Astrocyte (in vitro differentiated cells and primary cell): Measurements from ENCODE around the gene TMEM62. TPM values are rescaled to one million over a fixed set of nuclear protein-coding genes. Genes with fewer than 3 reads are reported as not detected.
A peak's percentile ranks its signal among the peaks of the same experiment; 100 is the strongest.
"Not testable (repeated sequence)": the region's sequence is repeated elsewhere in the genome, so short reads cannot be mapped to it uniquely, and the experiment has no call there.

Experiments
- DNase-seq: peaks from one replicate; pipeline ENCODE4 v3.0.0-alpha.2; 2010; ENCODE audit warnings: low read depth
- FAIRE-seq: peaks from 2 replicates; lab custom pipeline; 2011; peaks lifted over from hg19 to GRCh38; lab: Jason Lieb, UNC
- H2AFZ ChIP-seq: 2 replicates; pipeline ENCODE4 v1.6.0; 2012; ENCODE audit warnings: low read depth, low read length, inconsistent platforms
- H3K27ac ChIP-seq: 2 replicates; pipeline ENCODE4 v1.5.1; 2011; ENCODE audit warnings: low read depth, low read length, inconsistent platforms
- H3K27me3 ChIP-seq: 2 replicates; pipeline ENCODE4 v1.6.0; 2011; ENCODE audit warnings: low read length, inconsistent platforms; ENCODE audit not compliant: insufficient read depth
- H3K36me3 ChIP-seq: 2 replicates; pipeline ENCODE4 v1.5.1; 2011; ENCODE audit warnings: low read length, inconsistent platforms; ENCODE audit not compliant: insufficient read depth
- H3K4me1 ChIP-seq: 2 replicates; pipeline ENCODE4 v1.5.1; 2011; ENCODE audit warnings: low read length, inconsistent platforms; ENCODE audit not compliant: insufficient read depth
- H3K4me2 ChIP-seq: 2 replicates; pipeline ENCODE4 v1.6.0; 2012; ENCODE audit warnings: low read length, inconsistent platforms
- H3K4me3 ChIP-seq: 2 replicates; pipeline ENCODE4 v1.5.1; 2011; ENCODE audit warnings: low read depth, mild to moderate bottlenecking, low read length, inconsistent platforms; ENCODE audit not compliant: insufficient read depth
- H3K79me2 ChIP-seq: 2 replicates; pipeline ENCODE4 v1.6.0; 2012; ENCODE audit warnings: mild to moderate bottlenecking, low read length, inconsistent platforms; ENCODE audit not compliant: insufficient read depth
- H3K9ac ChIP-seq: 2 replicates; pipeline ENCODE4 v1.6.0; 2012; ENCODE audit warnings: mild to moderate bottlenecking, low read length, inconsistent platforms
- H3K9me3 ChIP-seq: 2 replicates; pipeline ENCODE4 v1.5.1; 2012; ENCODE audit warnings: low read depth, mild to moderate bottlenecking, low read length, inconsistent platforms; ENCODE audit not compliant: insufficient read depth
- H4K20me1 ChIP-seq: 2 replicates; pipeline ENCODE4 v1.6.0; 2012; ENCODE audit warnings: low read length, inconsistent platforms; ENCODE audit not compliant: insufficient read depth
- H3K27ac Mint-ChIP-seq: one replicate; pipeline ENCODE4 v1.8.0; 2021; ENCODE audit warnings: mild to moderate bottlenecking, mixed read lengths; ENCODE audit not compliant: unreplicated experiment
- H3K27me3 Mint-ChIP-seq: one replicate; pipeline ENCODE4 v1.8.0; 2021; ENCODE audit warnings: low read depth, mixed read lengths; ENCODE audit not compliant: unreplicated experiment
- H3K36me3 Mint-ChIP-seq: one replicate; pipeline ENCODE4 v1.8.0; 2021; ENCODE audit warnings: low read depth, mixed read lengths; ENCODE audit not compliant: unreplicated experiment
- H3K4me1 Mint-ChIP-seq: one replicate; pipeline ENCODE4 v1.8.0; 2021; ENCODE audit warnings: low read depth, mixed read lengths; ENCODE audit not compliant: unreplicated experiment
- H3K4me3 Mint-ChIP-seq: one replicate; pipeline ENCODE4 v1.8.0; 2021; ENCODE audit warnings: mild to moderate bottlenecking, moderate library complexity, mixed read lengths; ENCODE audit not compliant: unreplicated experiment
- H3K9me3 Mint-ChIP-seq: one replicate; pipeline ENCODE4 v1.8.0; 2021; ENCODE audit warnings: mild to moderate bottlenecking, mixed read lengths; ENCODE audit not compliant: unreplicated experiment
- EZH2 ChIP-seq: IDR thresholded peaks from 2 replicates; pipeline ENCODE4 v1.6.1; 2012; ENCODE audit warnings: mild to moderate bottlenecking, low read length, inconsistent platforms; ENCODE audit not compliant: insufficient read depth
- total RNA-seq: library from RNA; stranded (reverse); gene quantifications from 2 replicates; pipeline ENCODE4 v1.2.1, GENCODE V29; 2021
- TF ChIP-seq, protein P1 (sequence below): IDR thresholded peaks from 2 replicates; pipeline ENCODE4 v1.5.1; 2011; ENCODE audit warnings: low read depth, mild to moderate bottlenecking, inconsistent platforms, low read length, moderate library complexity; ENCODE audit not compliant: insufficient read depth

Gene TMEM62
- total RNA-seq, 1 donor from 2014 or later = 15.2 TPM

DNA sequence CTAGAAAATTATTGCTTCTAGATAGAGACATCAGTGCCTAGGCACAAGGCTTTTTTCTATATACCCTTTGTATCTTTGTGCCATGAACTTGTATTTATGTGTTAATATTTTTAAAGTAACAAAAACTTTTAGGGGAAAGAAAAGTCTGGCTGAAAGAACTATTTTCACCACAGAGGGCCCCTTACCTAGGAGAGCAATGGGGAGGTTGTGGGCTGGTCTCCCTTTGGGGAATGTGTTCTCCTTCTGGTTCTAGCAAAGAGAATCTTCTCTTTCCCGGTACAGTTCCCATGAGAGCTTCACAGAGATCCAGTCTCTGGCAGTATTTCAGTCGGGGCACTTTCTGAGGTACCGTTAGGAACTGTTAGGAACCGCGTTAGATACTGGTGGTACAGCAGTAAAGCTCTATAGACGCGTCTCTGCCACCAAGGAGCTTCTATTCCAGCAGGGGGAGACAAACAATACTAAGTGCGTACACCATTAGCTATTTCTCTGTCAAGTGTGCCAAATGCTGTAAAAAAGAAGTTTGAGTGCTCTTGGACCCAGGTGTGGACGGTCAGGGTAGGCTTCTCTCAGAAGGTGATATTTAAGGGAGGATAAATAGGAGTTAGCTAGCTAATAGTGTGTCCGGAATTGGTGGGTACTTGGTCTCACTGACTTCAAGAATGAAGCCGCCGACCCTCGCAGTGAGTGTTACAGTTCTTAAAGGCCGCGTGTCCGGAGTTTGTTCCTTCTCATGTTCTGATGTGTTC lies 92.0 kb downstream of the TMEM62 start:
- Histone ChIP-seq H2AFZ (peak overlapping the region; percentile 23), H3K4me1 (no peaks in the 10 kb centered on the region), H3K4me2 (no peak overlapping the region), H3K9me3 (no peaks in the 10 kb centered on the region), H3K79me2 (no peaks in the 10 kb centered on the region), H3K36me3 (no peaks in the 10 kb centered on the region), H4K20me1 (no peaks in the 10 kb centered on the region), H3K4me3 (no peak overlapping the region), H3K9ac (no peak overlapping the region), H3K27ac (no peak overlapping the region), H3K27me3 (peaks cover 10% of the 10 kb centered on the region)
- H3K27me3 Mint-ChIP-seq = peaks cover 21% of the 10 kb centered on the region
- FAIRE-seq = peak; percentile 77
- TF ChIP-seq, protein P1, sequence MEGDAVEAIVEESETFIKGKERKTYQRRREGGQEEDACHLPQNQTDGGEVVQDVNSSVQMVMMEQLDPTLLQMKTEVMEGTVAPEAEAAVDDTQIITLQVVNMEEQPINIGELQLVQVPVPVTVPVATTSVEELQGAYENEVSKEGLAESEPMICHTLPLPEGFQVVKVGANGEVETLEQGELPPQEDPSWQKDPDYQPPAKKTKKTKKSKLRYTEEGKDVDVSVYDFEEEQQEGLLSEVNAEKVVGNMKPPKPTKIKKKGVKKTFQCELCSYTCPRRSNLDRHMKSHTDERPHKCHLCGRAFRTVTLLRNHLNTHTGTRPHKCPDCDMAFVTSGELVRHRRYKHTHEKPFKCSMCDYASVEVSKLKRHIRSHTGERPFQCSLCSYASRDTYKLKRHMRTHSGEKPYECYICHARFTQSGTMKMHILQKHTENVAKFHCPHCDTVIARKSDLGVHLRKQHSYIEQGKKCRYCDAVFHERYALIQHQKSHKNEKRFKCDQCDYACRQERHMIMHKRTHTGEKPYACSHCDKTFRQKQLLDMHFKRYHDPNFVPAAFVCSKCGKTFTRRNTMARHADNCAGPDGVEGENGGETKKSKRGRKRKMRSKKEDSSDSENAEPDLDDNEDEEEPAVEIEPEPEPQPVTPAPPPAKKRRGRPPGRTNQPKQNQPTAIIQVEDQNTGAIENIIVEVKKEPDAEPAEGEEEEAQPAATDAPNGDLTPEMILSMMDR = peak; percentile 84
- TF ChIP-seq EZH2 = no peak
- H3K4me1 Mint-ChIP-seq = no peaks in the 10 kb centered on the region
- peak; percentile 44 for DNase-seq
- H3K36me3 Mint-ChIP-seq = no peaks in the 10 kb centered on the region
- H3K4me3 Mint-ChIP-seq = no peak overlapping the region
- peaks cover 4% of the 10 kb centered on the region for H3K9me3 Mint-ChIP-seq
- H3K27ac Mint-ChIP-seq = no peak overlapping the region

DNA sequence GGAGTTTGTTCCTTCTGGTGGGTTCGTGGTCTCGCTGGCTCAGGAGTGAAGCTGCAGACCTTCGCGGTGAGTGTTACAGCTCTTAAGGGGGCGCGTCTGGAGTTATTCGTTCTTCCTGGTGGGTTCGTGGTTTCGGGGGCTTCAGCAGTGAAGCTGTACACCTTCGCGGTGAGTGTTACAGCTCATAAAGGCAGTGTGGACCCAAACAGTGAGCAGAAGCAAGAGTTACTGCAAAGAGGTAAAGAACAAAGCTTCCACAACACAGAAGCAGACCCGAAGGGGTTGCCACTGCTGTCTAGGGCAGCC lies 92.5 kb downstream of the TMEM62 start:
- FAIRE-seq, H3K9me3 Mint-ChIP-seq, H3K4me3 ChIP-seq, H2AFZ ChIP-seq, H3K27ac Mint-ChIP-seq, H3K36me3 ChIP-seq, H3K4me3 Mint-ChIP-seq, H4K20me1 ChIP-seq, H3K79me2 ChIP-seq, DNase-seq, H3K9me3 ChIP-seq, H3K27ac ChIP-seq, H3K4me2 ChIP-seq, H3K4me1 ChIP-seq, H3K9ac ChIP-seq, H3K36me3 Mint-ChIP-seq, H3K4me1 Mint-ChIP-seq: not testable (repeated sequence)
- peaks cover 19% of the 10 kb centered on the region for H3K27me3 Mint-ChIP-seq
- H3K27me3 ChIP-seq = peaks cover 10% of the 10 kb centered on the region

DNA sequence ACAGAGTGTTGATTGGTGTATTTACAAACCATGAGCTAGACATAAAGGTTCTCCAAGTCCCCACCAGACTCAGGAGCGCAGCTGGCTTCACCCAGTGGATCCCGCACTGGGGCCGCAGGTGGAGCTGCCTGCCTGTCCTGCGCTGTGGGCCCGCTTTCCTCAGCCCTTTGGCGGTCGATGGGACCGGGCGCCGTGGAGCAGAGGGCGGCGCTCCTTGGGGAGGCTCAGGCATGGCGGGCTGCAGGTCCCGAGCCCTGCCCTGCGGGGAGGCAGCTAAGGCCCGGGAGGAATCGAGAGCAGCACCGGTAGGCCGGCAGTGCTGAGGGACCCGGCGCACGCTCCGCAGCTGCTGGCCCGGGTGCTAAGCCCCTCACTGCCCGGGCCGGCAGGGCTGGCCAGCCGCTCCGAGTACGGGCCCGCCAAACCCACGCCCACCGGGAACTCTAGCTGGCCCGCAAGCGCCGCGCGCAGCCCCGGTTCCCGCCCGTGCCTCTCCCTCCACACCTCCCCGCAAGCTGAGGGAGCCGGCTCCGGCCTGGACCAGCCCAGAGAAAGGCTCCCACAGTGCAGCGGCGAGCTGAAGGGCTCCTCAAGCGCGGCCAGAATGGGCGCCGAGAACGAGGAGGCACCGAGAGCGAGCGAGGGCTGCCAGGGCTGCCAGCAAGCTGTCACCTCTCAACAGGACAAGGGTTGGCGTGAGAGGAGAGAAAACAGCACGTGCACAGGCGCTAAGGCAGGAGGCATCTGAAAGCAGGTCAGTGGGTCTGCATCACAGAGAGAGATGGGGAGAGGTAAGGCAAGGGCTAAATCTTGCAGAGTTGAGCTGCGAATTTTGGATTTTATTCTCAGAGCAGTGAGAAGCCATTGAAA lies 93.3 kb downstream of the TMEM62 start:
- Histone ChIP-seq H3K4me3 (no peak overlapping the region), H3K36me3 (no peaks in the 10 kb centered on the region), H3K9me3 (no peaks in the 10 kb centered on the region), H3K9ac (no peak overlapping the region), H4K20me1 (no peaks in the 10 kb centered on the region), H3K4me2 (no peak overlapping the region), H3K27me3 (peaks cover 10% of the 10 kb centered on the region), H3K79me2 (no peaks in the 10 kb centered on the region), H3K4me1 (no peaks in the 10 kb centered on the region), H2AFZ (no peak overlapping the region), H3K27ac (no peak overlapping the region)
- TF ChIP-seq, protein P1 = no peak
- no peak for TF ChIP-seq EZH2
- DNase-seq = no peak
- H3K4me1 Mint-ChIP-seq = peaks cover 2% of the 10 kb centered on the region
- no peak for FAIRE-seq
- no peaks in the 10 kb centered on the region for H3K36me3 Mint-ChIP-seq
- peaks cover 4% of the 10 kb centered on the region for H3K9me3 Mint-ChIP-seq
- H3K27me3 Mint-ChIP-seq = peaks cover 19% of the 10 kb centered on the region
- no peak overlapping the region for H3K27ac Mint-ChIP-seq
- no peak overlapping the region for H3K4me3 Mint-ChIP-seq
